Measurements from ENCODE around the gene PKD1. TPM values are rescaled to one million over a fixed set of nuclear protein-coding genes. Genes with fewer than 3 reads are reported as not detected.
A peak's percentile ranks its signal among the peaks of the same experiment; 100 is the strongest.

The PKD1 gene
- polyA plus RNA-seq, 1 donor = 82.5 TPM

- DNase-seq = no peak
Measured at GRCh38 chr16:2048116-2048543, 87.6 kb downstream of the PKD1 start.

GRCh38 chr16:2047330-2048115, 88.2 kb downstream of the PKD1 start, which contains the start of the genes NTHL1 and TSC2:
TSS of gene NTHL1 (minus strand) at chr16:2047834. CDS start at chr16:2047823, 11 bp downstream.
TSS of gene TSC2 (plus strand) at chr16:2047985. CDS start at chr16:2048616, 631 bp downstream.
- DNase-seq = peak; percentile 95

- no peak for DNase-seq
Measured at GRCh38 chr16:2046893-2047329, 88.8 kb downstream of the PKD1 start.

DNA sequence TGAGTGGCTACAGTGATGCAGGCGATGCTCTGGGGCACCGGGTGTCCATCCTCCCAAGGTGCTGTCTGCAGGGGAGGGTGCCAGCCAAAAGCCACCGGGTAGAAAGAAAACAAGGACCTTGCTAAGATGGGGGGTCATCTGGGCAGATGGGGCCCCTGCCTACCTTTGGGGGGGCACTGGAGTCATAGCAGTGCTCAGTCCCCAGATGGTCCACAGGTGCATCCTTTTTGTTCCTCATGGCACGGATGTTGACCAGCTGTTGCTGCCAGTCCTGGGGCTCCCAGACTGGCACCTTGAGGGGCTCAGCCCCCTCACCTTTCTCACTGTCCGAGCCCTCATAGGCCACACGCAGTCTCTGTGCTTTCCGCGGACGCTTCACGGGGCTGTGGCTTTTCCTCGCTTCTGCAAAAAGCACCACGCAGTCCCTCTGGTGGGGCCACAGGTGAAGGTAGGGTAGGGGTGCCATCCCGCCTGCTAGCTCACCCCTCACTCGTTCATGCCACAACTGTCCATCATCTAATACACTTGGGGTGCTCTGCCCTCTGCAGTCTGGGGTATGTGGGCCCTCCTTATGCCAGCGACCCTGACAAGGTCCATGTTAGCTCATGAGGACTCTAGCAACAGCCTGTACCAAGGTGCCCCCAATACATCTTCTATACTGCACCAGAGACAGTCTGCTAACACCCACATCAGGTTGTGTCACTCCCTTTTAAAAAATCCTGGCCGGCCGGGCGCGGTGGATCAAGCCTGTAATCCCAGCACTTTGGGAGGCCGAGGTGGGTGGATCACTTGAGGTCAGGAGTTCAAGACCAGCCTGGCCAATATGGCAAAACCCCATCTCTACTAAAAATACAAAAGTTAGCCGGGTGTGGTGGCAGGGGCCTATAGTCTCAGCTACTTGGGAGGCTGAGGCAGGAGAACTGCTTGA, 89.5 kb downstream of the PKD1 start:
- DNase-seq = no peak

GRCh38 chr16:2044541-2044940, 91.2 kb downstream of the PKD1 start:
- no peak for DNase-seq

- DNase-seq = no peak
Measured at GRCh38 chr16:2043667-2044451, 91.8 kb downstream of the PKD1 start.

- DNase-seq = no peak
Measured at GRCh38 chr16:2042986-2043666, 92.6 kb downstream of the PKD1 start.

- no peak for DNase-seq
Measured at GRCh38 chr16:2042171-2042985, 93.3 kb downstream of the PKD1 start.

DNA sequence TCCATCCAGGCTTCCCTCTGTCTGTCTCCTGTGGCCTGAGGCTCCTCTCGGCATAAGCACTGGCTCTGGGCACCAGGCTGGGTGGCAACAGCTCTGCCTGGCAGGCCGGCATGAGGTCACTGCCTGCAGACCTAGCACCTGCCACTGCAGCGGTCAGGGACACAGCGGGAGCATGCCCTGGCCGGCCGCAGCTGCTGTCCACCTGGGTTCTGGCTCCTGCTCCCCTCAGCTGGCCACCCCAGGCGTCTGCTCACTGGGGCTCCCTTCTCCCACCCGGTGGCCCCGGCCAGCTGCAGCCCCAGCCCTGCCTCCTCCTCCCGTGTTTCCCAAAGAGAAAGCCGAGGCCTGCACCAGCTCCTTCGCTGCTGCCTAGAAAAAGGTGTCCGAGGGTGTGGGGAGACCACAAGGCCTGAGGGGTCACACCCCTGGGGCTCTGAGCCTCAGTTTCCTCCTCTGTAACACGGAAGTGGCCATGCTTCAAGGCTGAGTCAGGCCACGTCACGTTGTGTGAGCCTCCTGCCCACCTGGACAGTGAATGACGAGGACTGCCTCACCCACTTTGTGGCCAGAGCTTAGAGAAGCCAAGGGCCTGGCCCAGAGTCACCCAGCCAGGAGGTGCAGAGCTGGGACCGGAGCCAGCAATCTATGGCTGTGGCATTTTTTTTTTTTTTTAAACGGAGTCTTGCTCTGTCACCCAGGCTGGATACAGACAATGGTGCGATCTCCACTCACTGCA, 94.7 kb downstream of the PKD1 start:
- DNase-seq = no peak

DNA sequence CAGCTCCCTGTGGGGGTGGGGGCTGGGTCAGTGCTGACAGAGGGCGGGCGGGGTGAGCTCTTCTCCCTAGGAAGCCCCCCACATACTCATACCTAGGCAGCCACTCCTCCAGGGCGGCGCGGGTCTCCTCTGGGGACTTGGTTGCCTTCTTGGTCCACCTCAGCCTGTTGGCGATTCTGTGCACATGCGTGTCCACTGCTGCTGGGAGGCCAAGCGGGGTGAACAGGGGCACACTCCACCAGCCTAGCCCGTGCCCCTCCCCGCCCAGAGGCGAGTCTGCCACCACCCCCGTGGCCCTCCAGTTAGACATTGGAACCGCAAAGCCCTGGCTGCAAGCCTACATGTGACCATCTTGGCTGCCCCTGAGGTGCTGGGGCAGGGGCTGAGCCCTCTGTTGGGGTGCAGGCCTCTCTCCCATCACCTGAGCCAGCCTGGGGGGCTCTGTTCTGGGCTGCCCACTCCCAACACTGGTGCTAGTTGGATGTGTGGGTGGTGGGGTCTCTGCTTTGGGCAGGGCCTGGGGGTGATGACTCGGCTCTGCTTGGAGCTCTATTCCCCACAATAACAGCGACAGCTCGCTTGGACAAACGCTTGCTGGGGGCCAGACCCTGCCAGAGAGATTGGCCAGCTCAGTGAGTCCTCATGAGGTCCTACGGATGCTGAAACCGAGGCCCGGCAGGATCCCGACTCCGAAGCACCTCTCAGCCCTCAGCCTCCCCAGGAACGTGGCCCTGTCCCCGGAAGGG, 95.5 kb downstream of the PKD1 start:
- no peak for DNase-seq

GRCh38 chr16:2039274-2040031, 96.2 kb downstream of the PKD1 start:
- DNase-seq = no peak

Other genes with a start within 250 kb of the PKD1 start
- 0.15 TPM for gene HS3ST6, start 217.5 kb downstream of the PKD1 start, polyA plus RNA-seq (ENCODE audit: insufficient read length)
- 55.9 TPM for gene MSRB1, start 192.7 kb downstream of the PKD1 start, polyA plus RNA-seq (ENCODE audit: insufficient read length)
- gene RPL3L, start 181.2 kb downstream of the PKD1 start, polyA plus RNA-seq (ENCODE audit: insufficient read length) = 0.18 TPM
- 116 TPM for gene NDUFB10, start 176.4 kb downstream of the PKD1 start, polyA plus RNA-seq (ENCODE audit: insufficient read length)
- gene RPS2, start 171.1 kb downstream of the PKD1 start, polyA plus RNA-seq (ENCODE audit: insufficient read length) = 1,628 TPM
- not detected for gene RNF151, start 169.0 kb downstream of the PKD1 start, polyA plus RNA-seq (ENCODE audit: insufficient read length)
- 30.3 TPM for gene TBL3, start 163.8 kb downstream of the PKD1 start, polyA plus RNA-seq (ENCODE audit: insufficient read length)
- 0.78 TPM for gene NOXO1, start 154.4 kb downstream of the PKD1 start, polyA plus RNA-seq (ENCODE audit: insufficient read length)
- 23.1 TPM for gene GFER, start 151.7 kb downstream of the PKD1 start, polyA plus RNA-seq (ENCODE audit: insufficient read length)
- 1.5 TPM for gene SYNGR3, start 145.9 kb downstream of the PKD1 start, polyA plus RNA-seq (ENCODE audit: insufficient read length)
- 15.8 TPM for gene ZNF598, start 126.1 kb downstream of the PKD1 start, polyA plus RNA-seq (ENCODE audit: insufficient read length)
- 3.8 TPM for gene NPW, start 116.1 kb downstream of the PKD1 start, polyA plus RNA-seq (ENCODE audit: insufficient read length)
- 82.9 TPM for gene NHERF2, start 109.0 kb downstream of the PKD1 start, polyA plus RNA-seq (ENCODE audit: insufficient read length)
- 14.7 TPM for gene NTHL1, start 88.1 kb downstream of the PKD1 start, polyA plus RNA-seq (ENCODE audit: insufficient read length)
- gene TSC2, start 87.9 kb downstream of the PKD1 start, polyA plus RNA-seq (ENCODE audit: insufficient read length) = 165 TPM
- gene RAB26, start 12.7 kb upstream of the PKD1 start, polyA plus RNA-seq (ENCODE audit: insufficient read length) = 2.1 TPM
- gene TRAF7, start 19.9 kb upstream of the PKD1 start, polyA plus RNA-seq (ENCODE audit: insufficient read length) = 55.7 TPM
- gene CASKIN1, start 60.7 kb upstream of the PKD1 start, polyA plus RNA-seq (ENCODE audit: insufficient read length) = 1.5 TPM
- 39.7 TPM for gene MLST8, start 69.6 kb upstream of the PKD1 start, polyA plus RNA-seq (ENCODE audit: insufficient read length)
- 6.7 TPM for gene BRICD5, start 75.0 kb upstream of the PKD1 start, polyA plus RNA-seq (ENCODE audit: insufficient read length)
- 16.8 TPM for gene PGP, start 78.9 kb upstream of the PKD1 start, polyA plus RNA-seq (ENCODE audit: insufficient read length)
- 14.7 TPM for gene E4F1, start 87.7 kb upstream of the PKD1 start, polyA plus RNA-seq (ENCODE audit: insufficient read length)
- 0.93 TPM for gene DNASE1L2, start 100.5 kb upstream of the PKD1 start, polyA plus RNA-seq (ENCODE audit: insufficient read length)
- 55.2 TPM for gene ECI1, start 115.7 kb upstream of the PKD1 start, polyA plus RNA-seq (ENCODE audit: insufficient read length)
- gene RNPS1, start 132.2 kb upstream of the PKD1 start, polyA plus RNA-seq (ENCODE audit: insufficient read length) = 207 TPM
- 6.3 TPM for gene ABCA3, start 204.8 kb upstream of the PKD1 start, polyA plus RNA-seq (ENCODE audit: insufficient read length)

All from left kidney (tissue), 2 donors.